ENCODE data around the gene SLC24A3. TPM values are rescaled to one million over a fixed set of nuclear protein-coding genes. Genes with fewer than 3 reads are reported as not detected.
A peak's percentile ranks its signal among the peaks of the same experiment; 100 is the strongest.

Gene SLC24A3
- total and polyA plus RNA-seq, 2 experiments from 2014 or later = 0.81 to 2.5 TPM

DNA sequence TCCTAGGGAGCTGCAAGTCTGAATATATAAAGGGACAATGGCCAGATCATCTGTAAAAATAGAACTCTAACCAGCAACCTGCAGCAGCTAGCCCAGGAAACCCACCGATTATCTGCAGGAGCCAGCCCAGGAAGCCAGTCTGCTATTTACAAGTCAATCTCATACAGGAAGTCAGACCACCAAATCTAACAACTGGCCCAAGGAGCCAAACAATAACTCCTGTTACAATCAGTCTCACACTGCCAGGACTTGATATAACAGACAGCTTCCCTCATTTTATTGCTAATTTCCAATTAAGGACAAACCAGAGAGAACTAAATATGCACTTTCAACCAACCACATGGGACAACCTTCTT is 531.2 kb downstream of the SLC24A3 start:
- H3K79me2 ChIP-seq (replicated peaks; ENCODE audit: insufficient read depth) = no peaks in the 10 kb centered on the region
- H3K36me3 ChIP-seq (ENCODE audit: insufficient read depth) = no peaks in the 10 kb centered on the region
- Mint-ChIP-seq H3K27ac (no peak overlapping the region), H3K36me3 (ENCODE audit: low read depth) (peaks cover 3% of the 10 kb centered on the region; the same call in 2 of the 3 replicates), H3K27me3 (ENCODE audit: insufficient read depth, low read depth, poor library complexity) (peaks cover 1% of the 10 kb centered on the region), H3K4me3 (no peak overlapping the region), H3K4me1 (peaks cover 19% of the 10 kb centered on the region), H3K9me3 (peaks cover 7% of the 10 kb centered on the region)
- no peak for DNase-seq (ENCODE audit: low spot score)
- H3K4me2 ChIP-seq = no peak overlapping the region
- peak overlapping the region; percentile 74; the same call in 1 of the 2 replicates for H2AFZ ChIP-seq
- no peaks in the 10 kb centered on the region for H3K4me1 ChIP-seq (ENCODE audit: insufficient read depth)
- no peak for ATAC-seq
- no peak overlapping the region for H3K27ac ChIP-seq (ENCODE audit: low read depth)
- H3K27me3 ChIP-seq (ENCODE audit: insufficient read depth) = no peaks in the 10 kb centered on the region
- H4K20me1 ChIP-seq (replicated peaks; ENCODE audit: insufficient read depth) = no peaks in the 10 kb centered on the region
- no peak overlapping the region for H3K4me3 ChIP-seq
- peaks cover 9% of the 10 kb centered on the region; the same call in 1 of the 2 replicates for H3K9me2 ChIP-seq (ENCODE audit: insufficient read depth)
- no peak for TF ChIP-seq STAT1 (IDR thresholded peaks at IDR 0.05; ENCODE audit: unreplicated experiment)
- TF ChIP-seq, protein P1, sequence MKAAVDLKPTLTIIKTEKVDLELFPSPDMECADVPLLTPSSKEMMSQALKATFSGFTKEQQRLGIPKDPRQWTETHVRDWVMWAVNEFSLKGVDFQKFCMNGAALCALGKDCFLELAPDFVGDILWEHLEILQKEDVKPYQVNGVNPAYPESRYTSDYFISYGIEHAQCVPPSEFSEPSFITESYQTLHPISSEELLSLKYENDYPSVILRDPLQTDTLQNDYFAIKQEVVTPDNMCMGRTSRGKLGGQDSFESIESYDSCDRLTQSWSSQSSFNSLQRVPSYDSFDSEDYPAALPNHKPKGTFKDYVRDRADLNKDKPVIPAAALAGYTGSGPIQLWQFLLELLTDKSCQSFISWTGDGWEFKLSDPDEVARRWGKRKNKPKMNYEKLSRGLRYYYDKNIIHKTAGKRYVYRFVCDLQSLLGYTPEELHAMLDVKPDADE (IDR thresholded peaks at IDR 0.05) = no peak
- no peak for TF ChIP-seq POLR2AphosphoS5 (IDR thresholded peaks at IDR 0.05; ENCODE audit: low read depth)
- no peak for TF ChIP-seq EZH2 (IDR thresholded peaks at IDR 0.05; ENCODE audit: low read depth, unreplicated experiment)
- no peaks in the 10 kb centered on the region for H3F3A ChIP-seq (replicated peaks; ENCODE audit: low read depth)

DNA sequence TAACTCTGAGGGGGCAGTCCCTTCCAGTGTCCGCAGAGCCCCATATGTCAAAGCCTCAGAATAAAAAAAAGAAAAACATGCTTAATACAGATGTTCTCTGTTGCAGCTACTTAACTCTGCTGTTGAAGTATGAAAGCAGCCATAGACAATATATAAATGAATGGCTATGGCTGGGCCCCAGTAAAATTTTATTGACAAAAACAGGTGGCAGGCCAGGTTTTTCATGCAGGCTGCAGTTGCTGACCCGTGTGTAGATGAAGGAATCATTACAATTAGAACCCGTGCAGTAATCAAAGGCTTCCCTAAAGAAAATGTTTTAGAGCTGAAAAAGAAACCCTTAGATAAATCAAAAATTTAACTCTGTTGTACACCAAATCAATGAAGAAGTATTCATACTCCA is 532.7 kb downstream of the SLC24A3 start:
- Mint-ChIP-seq H3K27me3 (ENCODE audit: insufficient read depth, low read depth, poor library complexity) (peaks cover 1% of the 10 kb centered on the region), H3K4me3 (no peak overlapping the region), H3K9me3 (peaks cover 7% of the 10 kb centered on the region), H3K36me3 (ENCODE audit: low read depth) (peaks cover 3% of the 10 kb centered on the region; the same call in 2 of the 3 replicates), H3K4me1 (peaks cover 22% of the 10 kb centered on the region), H3K27ac (no peak overlapping the region)
- Histone ChIP-seq H3K27me3 (ENCODE audit: insufficient read depth) (no peaks in the 10 kb centered on the region), H3F3A (replicated peaks; ENCODE audit: low read depth) (no peaks in the 10 kb centered on the region), H2AFZ (no peak overlapping the region), H3K27ac (ENCODE audit: low read depth) (no peak overlapping the region), H3K4me1 (ENCODE audit: insufficient read depth) (no peaks in the 10 kb centered on the region; the same call in 1 of the 2 replicates), H3K9me2 (ENCODE audit: insufficient read depth) (peaks cover 9% of the 10 kb centered on the region; the same call in 1 of the 2 replicates), H3K4me2 (no peak overlapping the region), H3K79me2 (replicated peaks; ENCODE audit: insufficient read depth) (no peaks in the 10 kb centered on the region), H3K4me3 (no peak overlapping the region), H3K36me3 (ENCODE audit: insufficient read depth) (no peaks in the 10 kb centered on the region), H4K20me1 (replicated peaks; ENCODE audit: insufficient read depth) (no peaks in the 10 kb centered on the region)
- no peak for ATAC-seq
- DNase-seq (ENCODE audit: low spot score) = no peak
- TF ChIP-seq JUNB (IDR thresholded peaks at IDR 0.05; ENCODE audit: unreplicated experiment) = no peak
- TF ChIP-seq EZH2 (IDR thresholded peaks at IDR 0.05; ENCODE audit: low read depth, unreplicated experiment) = no peak
- no peak for TF ChIP-seq ZNF331 (CRISPR knock-in tag; IDR thresholded peaks at IDR 0.05; ENCODE audit: low read depth)
- TF ChIP-seq, protein P1 (IDR thresholded peaks at IDR 0.05) = no peak
- no peak for TF ChIP-seq CREB1 (CRISPR knock-in tag; IDR thresholded peaks at IDR 0.05; ENCODE audit: low read depth)
- no peak for TF ChIP-seq NANOG (IDR thresholded peaks at IDR 0.05; ENCODE audit: borderline replicate concordance)
- TF ChIP-seq, protein P2, sequence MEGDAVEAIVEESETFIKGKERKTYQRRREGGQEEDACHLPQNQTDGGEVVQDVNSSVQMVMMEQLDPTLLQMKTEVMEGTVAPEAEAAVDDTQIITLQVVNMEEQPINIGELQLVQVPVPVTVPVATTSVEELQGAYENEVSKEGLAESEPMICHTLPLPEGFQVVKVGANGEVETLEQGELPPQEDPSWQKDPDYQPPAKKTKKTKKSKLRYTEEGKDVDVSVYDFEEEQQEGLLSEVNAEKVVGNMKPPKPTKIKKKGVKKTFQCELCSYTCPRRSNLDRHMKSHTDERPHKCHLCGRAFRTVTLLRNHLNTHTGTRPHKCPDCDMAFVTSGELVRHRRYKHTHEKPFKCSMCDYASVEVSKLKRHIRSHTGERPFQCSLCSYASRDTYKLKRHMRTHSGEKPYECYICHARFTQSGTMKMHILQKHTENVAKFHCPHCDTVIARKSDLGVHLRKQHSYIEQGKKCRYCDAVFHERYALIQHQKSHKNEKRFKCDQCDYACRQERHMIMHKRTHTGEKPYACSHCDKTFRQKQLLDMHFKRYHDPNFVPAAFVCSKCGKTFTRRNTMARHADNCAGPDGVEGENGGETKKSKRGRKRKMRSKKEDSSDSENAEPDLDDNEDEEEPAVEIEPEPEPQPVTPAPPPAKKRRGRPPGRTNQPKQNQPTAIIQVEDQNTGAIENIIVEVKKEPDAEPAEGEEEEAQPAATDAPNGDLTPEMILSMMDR (conservative IDR thresholded peaks at IDR 0.05; ENCODE audit: low read depth in 2 of 2) = no peak
- TF ChIP-seq, protein P3, sequence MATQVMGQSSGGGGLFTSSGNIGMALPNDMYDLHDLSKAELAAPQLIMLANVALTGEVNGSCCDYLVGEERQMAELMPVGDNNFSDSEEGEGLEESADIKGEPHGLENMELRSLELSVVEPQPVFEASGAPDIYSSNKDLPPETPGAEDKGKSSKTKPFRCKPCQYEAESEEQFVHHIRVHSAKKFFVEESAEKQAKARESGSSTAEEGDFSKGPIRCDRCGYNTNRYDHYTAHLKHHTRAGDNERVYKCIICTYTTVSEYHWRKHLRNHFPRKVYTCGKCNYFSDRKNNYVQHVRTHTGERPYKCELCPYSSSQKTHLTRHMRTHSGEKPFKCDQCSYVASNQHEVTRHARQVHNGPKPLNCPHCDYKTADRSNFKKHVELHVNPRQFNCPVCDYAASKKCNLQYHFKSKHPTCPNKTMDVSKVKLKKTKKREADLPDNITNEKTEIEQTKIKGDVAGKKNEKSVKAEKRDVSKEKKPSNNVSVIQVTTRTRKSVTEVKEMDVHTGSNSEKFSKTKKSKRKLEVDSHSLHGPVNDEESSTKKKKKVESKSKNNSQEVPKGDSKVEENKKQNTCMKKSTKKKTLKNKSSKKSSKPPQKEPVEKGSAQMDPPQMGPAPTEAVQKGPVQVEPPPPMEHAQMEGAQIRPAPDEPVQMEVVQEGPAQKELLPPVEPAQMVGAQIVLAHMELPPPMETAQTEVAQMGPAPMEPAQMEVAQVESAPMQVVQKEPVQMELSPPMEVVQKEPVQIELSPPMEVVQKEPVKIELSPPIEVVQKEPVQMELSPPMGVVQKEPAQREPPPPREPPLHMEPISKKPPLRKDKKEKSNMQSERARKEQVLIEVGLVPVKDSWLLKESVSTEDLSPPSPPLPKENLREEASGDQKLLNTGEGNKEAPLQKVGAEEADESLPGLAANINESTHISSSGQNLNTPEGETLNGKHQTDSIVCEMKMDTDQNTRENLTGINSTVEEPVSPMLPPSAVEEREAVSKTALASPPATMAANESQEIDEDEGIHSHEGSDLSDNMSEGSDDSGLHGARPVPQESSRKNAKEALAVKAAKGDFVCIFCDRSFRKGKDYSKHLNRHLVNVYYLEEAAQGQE (IDR thresholded peaks at IDR 0.05; ENCODE audit: unreplicated experiment) = no peak
